COR-L47 (cell line): ENCODE results near the gene DIP2B.

Experiments used
- DNase-seq: peaks from one replicate; lab custom pipeline; 2025; lab: John Stamatoyannopoulos, UW

The DIP2B gene

GRCh38 chr12:50772470-50772869 is 267.7 kb downstream of the DIP2B start:
- no peak for DNase-seq

- DNase-seq: no peak
Measured at GRCh38 chr12:50772877-50773276, 268.1 kb downstream of the DIP2B start.

- no peak for DNase-seq
Measured at GRCh38 chr12:50775251-50775650, 270.5 kb downstream of the DIP2B start.

GRCh38 chr12:50776749-50777728 is 272.3 kb downstream of the DIP2B start:
- DNase-seq: no peak

GRCh38 chr12:50778663-50779590 is 274.1 kb downstream of the DIP2B start:
- DNase-seq: no peak

- no peak for DNase-seq
Measured at GRCh38 chr12:50780013-50780412, 275.2 kb downstream of the DIP2B start.

- DNase-seq: no peak
Measured at GRCh38 chr12:50784501-50784900, 279.7 kb downstream of the DIP2B start.

- no peak for DNase-seq
Measured at GRCh38 chr12:50785406-50786001, 280.7 kb downstream of the DIP2B start.

GRCh38 chr12:50786498-50787231 is 281.9 kb downstream of the DIP2B start:
- DNase-seq: no peak

GRCh38 chr12:50787618-50788017 is 282.8 kb downstream of the DIP2B start:
- no peak for DNase-seq

- no peak for DNase-seq
Measured at GRCh38 chr12:50788561-50788960, 283.8 kb downstream of the DIP2B start.

GRCh38 chr12:50790081-50790480 is 285.3 kb downstream of the DIP2B start:
- no peak for DNase-seq
